Keratinocyte (primary cell): ENCODE results near the gene FGD4. TPM values are rescaled to one million over a fixed set of nuclear protein-coding genes. Genes with fewer than 3 reads are reported as not detected.

Experiments used
- DNase-seq: peaks from one replicate; pipeline ENCODE4 v3.0.0-alpha.2; 2011; ENCODE audit warnings: low read depth, missing footprints, low spot score
- FAIRE-seq: peaks from 2 replicates; lab custom pipeline; 2011; peaks lifted over from hg19 to GRCh38; lab: Jason Lieb, UNC
- H2AFZ ChIP-seq: 2 replicates; pipeline ENCODE4 v1.6.0; 2012; ENCODE audit warnings: low read length, control low read depth, inconsistent platforms; ENCODE audit not compliant: control insufficient read depth
- H3K27ac ChIP-seq: 2 replicates; pipeline ENCODE4 v1.5.1; 2011; ENCODE audit warnings: low read length; ENCODE audit not compliant: control insufficient read depth, insufficient read depth
- H3K27me3 ChIP-seq: 3 replicates; pipeline ENCODE4 v1.6.0; 2011; ENCODE audit warnings: low read length; ENCODE audit not compliant: control insufficient read depth, insufficient read depth; ENCODE audit errors: extremely low read depth
- H3K36me3 ChIP-seq, 2 experiments: 2 replicates in 1 of 2; 3 replicates in 1 of 2; pipeline ENCODE4 v1.5.1; 2011; ENCODE audit warnings: low read length in 2 of 2, mild to moderate bottlenecking in 1 of 2; ENCODE audit not compliant: control insufficient read depth in 2 of 2, insufficient read depth in 2 of 2; ENCODE audit errors: extremely low read depth in 1 of 2
- H3K4me1 ChIP-seq: 3 replicates; pipeline ENCODE4 v1.5.1; 2011; ENCODE audit warnings: low read length; ENCODE audit not compliant: control insufficient read depth, insufficient read depth; ENCODE audit errors: extremely low read depth
- H3K4me2 ChIP-seq: 3 replicates; pipeline ENCODE4 v1.6.0; 2011; ENCODE audit warnings: low read depth, low read length; ENCODE audit not compliant: control insufficient read depth, insufficient read depth; ENCODE audit errors: extremely low read depth
- H3K4me3 ChIP-seq, 3 experiments: fragments of 200-600 bp in 1 of 3; sonication (generic) in 1 of 3; 2 replicates in 2 of 3; 3 replicates in 1 of 3; pipeline ENCODE4 v1.5.1; 2011 to 2016; ENCODE audit warnings: low read length in 3 of 3, mild to moderate bottlenecking in 3 of 3, control low read depth in 2 of 3, inconsistent platforms in 1 of 3, low read depth in 1 of 3, mixed read lengths in 1 of 3, mixed run types in 1 of 3, moderate library complexity in 1 of 3; ENCODE audit not compliant: control insufficient read depth in 2 of 3, insufficient read depth in 2 of 3; ENCODE audit errors: extremely low read depth in 1 of 3
- H3K79me2 ChIP-seq: 2 replicates; pipeline ENCODE4 v1.6.0; 2012; ENCODE audit warnings: low read length; ENCODE audit not compliant: control insufficient read depth, insufficient read depth
- H3K9ac ChIP-seq: 3 replicates; pipeline ENCODE4 v1.6.0; 2011; ENCODE audit warnings: low read length; ENCODE audit not compliant: control insufficient read depth, insufficient read depth; ENCODE audit errors: extremely low read depth
- H3K9me1 ChIP-seq: 3 replicates; pipeline ENCODE4 v1.6.0; 2011; ENCODE audit warnings: low read length; ENCODE audit not compliant: control insufficient read depth, insufficient read depth; ENCODE audit errors: extremely low read depth
- H3K9me3 ChIP-seq: 2 replicates; pipeline ENCODE4 v1.5.1; 2012; ENCODE audit warnings: low read depth, low read length; ENCODE audit not compliant: control insufficient read depth
- H4K20me1 ChIP-seq: 3 replicates; pipeline ENCODE4 v1.6.0; 2011; ENCODE audit warnings: low read length; ENCODE audit not compliant: control insufficient read depth, insufficient read depth; ENCODE audit errors: extremely low read depth
- EZH2 ChIP-seq: IDR thresholded peaks from one replicate; pipeline ENCODE4 v1.6.1; 2012; ENCODE audit warnings: inconsistent platforms, mild to moderate bottlenecking, low read length, moderate library complexity
- dilution Hi-C: fragments of 300-500 bp; cut with MboI; formaldehyde crosslinking; loops from one replicate; pipeline ENCODE4 v1.7.0; 2020; ENCODE audit warnings: low sequenced_read_pairs; ENCODE audit not compliant: extremely low pct_ligation_motif_present
- polyA plus RNA-seq, 5 experiments: library from polyadenylated mRNA; depleted of rRNA in 3 of 5; stranded (reverse) in 3 of 5; stranded (forward) in 1 of 5; unstranded in 1 of 5; fragments of >200 nt; gene quantifications; 1 replicate in 1 of 5; 2 replicates in 3 of 5; 3 replicates in 1 of 5; pipeline versions ENCODE4 v1.2.1 to v1.2.3, GENCODE V29; 2011 to 2012; ENCODE audit warnings: missing spikeins in 2 of 5, low read depth in 1 of 5, low replicate concordance in 1 of 5
- TF ChIP-seq, protein P1 (sequence below), 3 experiments: IDR thresholded peaks in 1 of 3; conservative IDR thresholded peaks in 1 of 3; optimal IDR thresholded peaks in 1 of 3; 2 replicates in 2 of 3; 3 replicates in 1 of 3; pipeline versions ENCODE3 to v1.5.1; 2011; ENCODE audit warnings: low read length in 3 of 3, mild to moderate bottlenecking in 3 of 3, moderate library complexity in 2 of 3, control low read depth in 1 of 3, inconsistent platforms in 1 of 3; ENCODE audit not compliant: insufficient read depth in 2 of 3; ENCODE audit errors: extremely low read depth in 1 of 3

FGD4 gene
- polyA plus RNA-seq, 1 donor (not counting 4 experiments of a cell fraction or from before 2014, with no cell fraction given) = 10.5 TPM

DNA sequence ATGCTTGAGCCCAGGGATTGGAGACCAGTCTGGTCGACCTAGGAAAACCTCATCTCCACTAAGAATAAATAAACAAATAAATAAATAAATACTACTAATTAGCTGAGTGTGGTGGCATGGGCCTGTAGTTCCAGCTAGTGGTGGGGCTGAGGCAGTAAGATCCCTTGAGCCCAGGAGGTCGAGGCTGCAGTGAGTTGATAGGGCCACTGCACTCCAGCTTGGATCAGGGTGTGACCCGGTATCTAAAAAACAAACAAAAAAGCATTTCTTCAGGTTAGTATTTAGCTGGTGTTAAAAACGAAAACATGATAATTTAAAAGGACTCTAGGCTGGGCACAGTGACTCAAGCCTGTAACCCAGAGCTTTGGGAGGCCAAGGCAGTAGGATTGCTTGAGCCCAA, 1.2 kb upstream of the FGD4 start:
- dilution Hi-C loops = no loop called here
- TF ChIP-seq, protein P1, sequence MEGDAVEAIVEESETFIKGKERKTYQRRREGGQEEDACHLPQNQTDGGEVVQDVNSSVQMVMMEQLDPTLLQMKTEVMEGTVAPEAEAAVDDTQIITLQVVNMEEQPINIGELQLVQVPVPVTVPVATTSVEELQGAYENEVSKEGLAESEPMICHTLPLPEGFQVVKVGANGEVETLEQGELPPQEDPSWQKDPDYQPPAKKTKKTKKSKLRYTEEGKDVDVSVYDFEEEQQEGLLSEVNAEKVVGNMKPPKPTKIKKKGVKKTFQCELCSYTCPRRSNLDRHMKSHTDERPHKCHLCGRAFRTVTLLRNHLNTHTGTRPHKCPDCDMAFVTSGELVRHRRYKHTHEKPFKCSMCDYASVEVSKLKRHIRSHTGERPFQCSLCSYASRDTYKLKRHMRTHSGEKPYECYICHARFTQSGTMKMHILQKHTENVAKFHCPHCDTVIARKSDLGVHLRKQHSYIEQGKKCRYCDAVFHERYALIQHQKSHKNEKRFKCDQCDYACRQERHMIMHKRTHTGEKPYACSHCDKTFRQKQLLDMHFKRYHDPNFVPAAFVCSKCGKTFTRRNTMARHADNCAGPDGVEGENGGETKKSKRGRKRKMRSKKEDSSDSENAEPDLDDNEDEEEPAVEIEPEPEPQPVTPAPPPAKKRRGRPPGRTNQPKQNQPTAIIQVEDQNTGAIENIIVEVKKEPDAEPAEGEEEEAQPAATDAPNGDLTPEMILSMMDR (optimal IDR thresholded peaks at IDR 0.05 in 1 of 3, IDR thresholded peaks at IDR 0.05 in 1 of 3, conservative IDR thresholded peaks at IDR 0.05 in 1 of 3; ENCODE audit: extremely low read depth in 1 of 3, insufficient read depth in 2 of 3, low read length in 3 of 3) = no peak
- TF ChIP-seq EZH2 = no peak
- no peak overlapping the region for H2AFZ ChIP-seq

DNA sequence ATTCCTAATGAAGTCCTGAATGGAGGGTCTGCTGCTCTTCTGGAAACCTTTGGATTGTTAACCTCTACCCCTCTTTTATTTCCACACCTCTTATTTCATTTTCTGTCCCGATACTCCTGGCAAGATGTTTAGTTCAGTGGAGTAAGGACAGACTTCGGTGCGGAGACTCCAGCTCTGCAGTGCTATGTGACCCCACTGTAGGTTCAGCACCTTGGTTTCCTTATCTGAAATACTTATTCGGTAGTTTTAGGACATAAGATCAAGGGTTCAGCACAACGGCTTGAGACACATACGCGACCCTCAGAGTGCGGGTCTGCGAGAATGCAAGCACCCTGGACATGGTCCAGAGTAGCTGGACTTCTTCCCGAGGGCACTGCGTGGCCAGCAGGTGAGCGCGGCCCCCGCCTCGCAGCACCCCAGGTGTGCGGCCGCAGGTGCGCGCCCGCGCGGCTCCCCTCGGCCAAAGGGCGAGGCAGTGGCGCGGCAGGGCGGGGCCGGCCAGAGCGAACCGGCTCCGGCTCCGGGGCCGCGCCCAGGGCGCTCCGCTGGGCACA, 465 bp upstream of the FGD4 start:
- Histone ChIP-seq H3K36me3 (peaks cover 0 to 4% of the 10 kb centered on the region in 2 experiments), H3K4me1 (peaks cover 4% of the 10 kb centered on the region), H3K9me3 (no peaks in the 10 kb centered on the region), H3K9ac (peak overlapping the region; percentile 79), H3K27me3 (no peaks in the 10 kb centered on the region), H3K9me1 (no peaks in the 10 kb centered on the region), H4K20me1 (no peaks in the 10 kb centered on the region), H3K4me2 (peak overlapping the region; percentile 85), H2AFZ (peak overlapping the region; percentile 73), H3K79me2 (peaks cover 37% of the 10 kb centered on the region), H3K27ac (peak overlapping the region; percentile 36), H3K4me3 (peak overlapping the region; percentile 66 to 91 (median 88))
- dilution Hi-C loops = no loop called here
- DNase-seq (no peak), FAIRE-seq (peak; percentile 49)
- TF ChIP-seq EZH2 = no peak
- TF ChIP-seq, protein P1 (optimal IDR thresholded peaks at IDR 0.05 in 1 of 3, IDR thresholded peaks at IDR 0.05 in 1 of 3, conservative IDR thresholded peaks at IDR 0.05 in 1 of 3; ENCODE audit: extremely low read depth in 1 of 3, insufficient read depth in 2 of 3, low read length in 3 of 3) = no peak

More for the DNA sequence above, 1.2 kb upstream of the FGD4 start:
- Histone ChIP-seq H3K4me1 (peaks cover 4% of the 10 kb centered on the region), H3K4me3 (no peak overlapping the region), H3K36me3 (peaks cover 0 to 2% of the 10 kb centered on the region in 2 experiments), H3K9ac (no peak overlapping the region), H3K27me3 (no peaks in the 10 kb centered on the region), H3K4me2 (no peak overlapping the region), H3K9me3 (no peaks in the 10 kb centered on the region), H3K9me1 (no peaks in the 10 kb centered on the region), H3K27ac (no peak overlapping the region), H3K79me2 (peaks cover 30% of the 10 kb centered on the region), H4K20me1 (no peaks in the 10 kb centered on the region)
- FAIRE-seq = no peak
- DNase-seq = no peak
